Left ventricle myocardium inferior (tissue), 1 donor: ENCODE results near the gene NAT16. TPM values are rescaled to one million over a fixed set of nuclear protein-coding genes. Genes with fewer than 3 reads are reported as not detected.
"Not testable (repeated sequence)": the region's sequence is repeated elsewhere in the genome, so short reads cannot be mapped to it uniquely, and the experiment has no call there.

ENCODE experiments used
- DNase-seq: peaks from one replicate; pipeline ENCODE4 v3.0.0-alpha.2; 2020
- H3K27ac ChIP-seq: fragments of 200-600 bp; replicated peaks from 2 replicates; pipeline ENCODE4 v1.8.0; 2021
- H3K27me3 ChIP-seq: fragments of 200-600 bp; 2 replicates; pipeline ENCODE4 v1.8.0; 2021; ENCODE audit warnings: low read depth
- H3K36me3 ChIP-seq: fragments of 200-600 bp; 2 replicates; pipeline ENCODE4 v1.8.0; 2021
- H3K4me1 ChIP-seq: fragments of 200-600 bp; 2 replicates; pipeline ENCODE4 v1.8.0; 2021
- H3K4me3 ChIP-seq: fragments of 200-600 bp; 2 replicates; pipeline ENCODE4 v1.8.0; 2021; ENCODE audit warnings: mild to moderate bottlenecking, moderate library complexity
- H3K9me3 ChIP-seq: fragments of 200-600 bp; replicated peaks from 2 replicates; pipeline ENCODE4 v1.8.0; 2021
- intact Hi-C: fragments of 100-400 bp; cut with micrococcal nuclease; formaldehyde crosslinking; loops from one replicate; pipeline ENCODE4 v1.11.0; 2022
- total RNA-seq: library from RNA; stranded (reverse); fragmentation: NEBNext Ultra II Directional; extraction: Animal tissue kit (Norgen Biotek cat#: 25700); gene quantifications from one replicate; pipeline ENCODE4 v1.2.1, GENCODE V29; 2021
- TF ChIP-seq, protein P1 (sequence below): fragments of 200-600 bp; IDR thresholded peaks from 2 replicates; pipeline ENCODE4 v1.8.0; 2021; ENCODE audit warnings: antibody characterized with exemption, mild to moderate bottlenecking, borderline replicate concordance
- donor health status: DM: no; HTN: yes; CAD: no; lungs with severe emphysema.

Gene NAT16
- total RNA-seq, 1 donor from 2014 or later: not detected

DNA sequence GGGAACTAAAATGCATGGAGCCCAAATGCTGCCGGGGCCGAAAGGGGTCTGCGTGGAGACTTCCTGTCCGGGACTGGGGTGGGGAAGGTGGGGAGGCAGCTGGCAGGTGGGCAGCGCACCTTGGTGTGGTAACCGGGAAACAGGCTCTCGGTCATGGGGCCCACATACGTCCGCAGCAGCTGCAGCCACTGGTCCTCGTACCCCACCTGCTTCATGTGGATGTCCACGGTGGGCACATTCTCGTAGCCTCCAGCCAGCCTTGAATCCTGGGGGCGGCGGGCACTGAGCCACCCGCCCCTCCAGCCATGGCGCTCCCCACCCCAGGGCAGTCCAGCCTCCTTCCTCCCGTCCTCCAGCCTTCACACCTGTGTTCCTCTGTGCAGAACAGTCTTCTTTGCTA lies 27.4 kb upstream of the NAT16 start:
- no peak overlapping the region for H3K4me3 ChIP-seq

DNA sequence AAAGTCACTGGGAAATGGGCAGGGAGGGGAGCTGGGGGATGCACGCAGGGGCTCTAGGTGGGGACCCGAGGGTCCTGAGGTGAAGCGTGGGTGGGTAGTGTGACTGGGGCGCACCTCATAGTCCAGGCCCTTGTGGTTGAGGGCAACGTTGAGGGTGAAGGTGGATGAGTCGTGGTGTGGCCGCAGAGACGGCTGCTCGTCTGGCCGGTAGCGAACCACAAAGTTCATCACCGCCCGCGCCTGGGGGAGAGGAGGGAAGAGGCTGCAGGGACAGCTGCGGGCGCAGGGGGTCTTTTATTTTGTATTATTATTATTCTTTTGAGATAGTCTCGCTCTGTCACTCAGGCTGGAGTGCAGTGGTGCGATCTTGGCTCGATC lies 26.6 kb upstream of the NAT16 start:
- H3K4me3 ChIP-seq: no peak overlapping the region
- TF ChIP-seq, protein P1, sequence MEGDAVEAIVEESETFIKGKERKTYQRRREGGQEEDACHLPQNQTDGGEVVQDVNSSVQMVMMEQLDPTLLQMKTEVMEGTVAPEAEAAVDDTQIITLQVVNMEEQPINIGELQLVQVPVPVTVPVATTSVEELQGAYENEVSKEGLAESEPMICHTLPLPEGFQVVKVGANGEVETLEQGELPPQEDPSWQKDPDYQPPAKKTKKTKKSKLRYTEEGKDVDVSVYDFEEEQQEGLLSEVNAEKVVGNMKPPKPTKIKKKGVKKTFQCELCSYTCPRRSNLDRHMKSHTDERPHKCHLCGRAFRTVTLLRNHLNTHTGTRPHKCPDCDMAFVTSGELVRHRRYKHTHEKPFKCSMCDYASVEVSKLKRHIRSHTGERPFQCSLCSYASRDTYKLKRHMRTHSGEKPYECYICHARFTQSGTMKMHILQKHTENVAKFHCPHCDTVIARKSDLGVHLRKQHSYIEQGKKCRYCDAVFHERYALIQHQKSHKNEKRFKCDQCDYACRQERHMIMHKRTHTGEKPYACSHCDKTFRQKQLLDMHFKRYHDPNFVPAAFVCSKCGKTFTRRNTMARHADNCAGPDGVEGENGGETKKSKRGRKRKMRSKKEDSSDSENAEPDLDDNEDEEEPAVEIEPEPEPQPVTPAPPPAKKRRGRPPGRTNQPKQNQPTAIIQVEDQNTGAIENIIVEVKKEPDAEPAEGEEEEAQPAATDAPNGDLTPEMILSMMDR: no peak
- DNase-seq: no peak
- H3K9me3 ChIP-seq: no peaks in the 10 kb centered on the region
- peaks cover 25% of the 10 kb centered on the region for H3K27me3 ChIP-seq
- H3K36me3 ChIP-seq: peaks cover 51% of the 10 kb centered on the region
- H3K4me1 ChIP-seq: peaks cover 8% of the 10 kb centered on the region
- intact Hi-C loops: no loop called here
- H3K27ac ChIP-seq: no peak overlapping the region

More for the DNA sequence above, 27.4 kb upstream of the NAT16 start:
- TF ChIP-seq, protein P1: no peak
- H3K9me3 ChIP-seq: no peaks in the 10 kb centered on the region
- H3K27me3 ChIP-seq: peaks cover 17% of the 10 kb centered on the region
- peaks cover 58% of the 10 kb centered on the region for H3K36me3 ChIP-seq
- H3K27ac ChIP-seq: no peak overlapping the region
- H3K4me1 ChIP-seq: peaks cover under 1% of the 10 kb centered on the region
- intact Hi-C loops: no loop called here
- DNase-seq: no peak

GRCh38 chr7:101205901-101206664 lies 26.0 kb upstream of the NAT16 start:
- no peak overlapping the region for H3K27ac ChIP-seq
- no peak overlapping the region for H3K4me3 ChIP-seq
- TF ChIP-seq, protein P1: no peak
- H3K27me3 ChIP-seq: peaks cover 31% of the 10 kb centered on the region
- peaks cover 46% of the 10 kb centered on the region for H3K36me3 ChIP-seq
- peaks cover 10% of the 10 kb centered on the region for H3K4me1 ChIP-seq
- H3K9me3 ChIP-seq: no peaks in the 10 kb centered on the region
- DNase-seq: no peak
- intact Hi-C loops: no loop called here

GRCh38 chr7:101203740-101204738 lies 23.9 kb upstream of the NAT16 start:
- Histone ChIP-seq H3K36me3 (peaks cover 25% of the 10 kb centered on the region), H3K27me3 (peaks cover 52% of the 10 kb centered on the region)
- intact Hi-C loops, H3K9me3 ChIP-seq, DNase-seq, H3K4me3 ChIP-seq, H3K4me1 ChIP-seq, H3K27ac ChIP-seq: not testable (repeated sequence)

DNA sequence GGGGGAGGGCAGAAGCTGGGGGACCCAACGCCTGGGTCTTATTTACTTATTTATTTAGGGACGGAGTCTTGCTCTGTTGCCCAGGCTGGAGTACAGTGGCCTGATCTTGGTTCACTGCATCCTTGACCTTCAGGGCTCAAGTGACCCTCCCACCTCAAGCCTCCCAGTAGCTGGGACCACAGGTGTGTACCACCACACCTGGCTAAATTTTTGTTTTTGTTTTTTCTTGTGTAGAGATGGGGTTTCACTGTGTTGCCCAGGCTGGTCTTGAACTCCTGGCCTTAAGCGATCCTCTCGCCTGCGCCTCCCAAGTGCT lies 22.5 kb upstream of the NAT16 start:
- no peak for DNase-seq
- no peak overlapping the region for H3K4me3 ChIP-seq
- no peaks in the 10 kb centered on the region for H3K9me3 ChIP-seq
- peaks cover 12% of the 10 kb centered on the region for H3K36me3 ChIP-seq
- H3K27me3 ChIP-seq: peaks cover 66% of the 10 kb centered on the region
- no peak overlapping the region for H3K27ac ChIP-seq
- intact Hi-C loops: no loop called here
- TF ChIP-seq, protein P1: no peak
- H3K4me1 ChIP-seq: peaks cover 10% of the 10 kb centered on the region
